Measurements from ENCODE around the gene VEGFA.
"Not testable (repeated sequence)": the region's sequence is repeated elsewhere in the genome, so short reads cannot be mapped to it uniquely, and the experiment has no call there.

VEGFA gene

DNA sequence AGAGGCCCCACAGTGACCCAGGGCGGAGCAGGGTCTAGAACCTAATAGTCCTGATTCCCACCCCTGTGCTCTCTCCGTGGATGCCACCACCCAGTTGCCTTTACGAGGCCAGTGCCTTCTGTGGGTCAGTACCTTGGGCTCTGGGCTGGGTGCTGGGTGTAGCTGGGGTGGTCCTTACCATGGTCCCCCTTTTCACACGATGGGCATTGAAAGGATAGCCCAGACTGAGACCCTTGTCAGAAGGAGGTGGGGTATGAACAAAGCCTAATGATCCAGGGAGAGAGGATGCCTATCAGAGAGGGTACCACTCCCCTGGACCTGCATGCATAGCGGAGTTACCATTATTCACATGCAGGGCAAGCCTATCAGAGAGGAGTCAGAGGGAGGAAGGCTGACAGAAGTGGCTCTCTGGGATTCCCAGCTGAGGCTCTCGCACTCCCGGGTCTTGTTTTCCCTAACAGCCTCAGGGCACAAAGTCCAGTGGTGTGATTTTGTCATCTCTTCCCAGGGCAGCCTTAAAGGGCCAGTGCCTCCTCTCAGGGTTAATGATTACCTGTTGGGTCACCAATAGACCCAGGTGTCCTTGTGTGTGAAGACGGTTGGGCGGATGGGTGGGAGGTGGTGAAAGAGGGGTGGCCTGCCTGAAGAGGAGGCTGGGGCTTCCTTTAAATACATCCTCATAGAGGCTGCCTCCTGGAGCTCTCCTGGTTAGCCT lies 36.2 kb downstream of the VEGFA start:
- no peak for DNase-seq

DNA sequence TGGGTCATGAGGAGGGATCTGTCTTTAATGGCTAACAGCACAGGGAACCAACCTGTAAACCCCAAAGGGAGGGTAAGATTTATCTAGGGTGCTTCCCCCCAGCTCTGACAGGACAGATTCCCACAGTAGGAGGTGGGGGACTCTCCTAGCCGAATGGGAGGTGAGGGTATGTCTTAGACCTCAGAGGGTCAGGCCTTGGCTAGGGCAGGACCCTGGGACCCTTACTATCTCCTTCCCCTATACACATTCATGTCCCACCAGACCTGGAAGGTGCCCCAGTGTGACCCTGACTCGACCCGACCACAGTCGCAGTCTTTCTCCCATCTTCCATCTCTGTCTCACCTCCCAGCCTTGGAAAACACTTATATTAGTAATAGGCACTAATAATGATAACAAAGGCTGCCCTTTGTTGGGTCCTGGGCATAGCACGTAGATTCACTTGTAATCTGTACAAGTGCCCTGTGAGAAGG lies 36.8 kb downstream of the VEGFA start:
- DNase-seq, result no peak

DNA sequence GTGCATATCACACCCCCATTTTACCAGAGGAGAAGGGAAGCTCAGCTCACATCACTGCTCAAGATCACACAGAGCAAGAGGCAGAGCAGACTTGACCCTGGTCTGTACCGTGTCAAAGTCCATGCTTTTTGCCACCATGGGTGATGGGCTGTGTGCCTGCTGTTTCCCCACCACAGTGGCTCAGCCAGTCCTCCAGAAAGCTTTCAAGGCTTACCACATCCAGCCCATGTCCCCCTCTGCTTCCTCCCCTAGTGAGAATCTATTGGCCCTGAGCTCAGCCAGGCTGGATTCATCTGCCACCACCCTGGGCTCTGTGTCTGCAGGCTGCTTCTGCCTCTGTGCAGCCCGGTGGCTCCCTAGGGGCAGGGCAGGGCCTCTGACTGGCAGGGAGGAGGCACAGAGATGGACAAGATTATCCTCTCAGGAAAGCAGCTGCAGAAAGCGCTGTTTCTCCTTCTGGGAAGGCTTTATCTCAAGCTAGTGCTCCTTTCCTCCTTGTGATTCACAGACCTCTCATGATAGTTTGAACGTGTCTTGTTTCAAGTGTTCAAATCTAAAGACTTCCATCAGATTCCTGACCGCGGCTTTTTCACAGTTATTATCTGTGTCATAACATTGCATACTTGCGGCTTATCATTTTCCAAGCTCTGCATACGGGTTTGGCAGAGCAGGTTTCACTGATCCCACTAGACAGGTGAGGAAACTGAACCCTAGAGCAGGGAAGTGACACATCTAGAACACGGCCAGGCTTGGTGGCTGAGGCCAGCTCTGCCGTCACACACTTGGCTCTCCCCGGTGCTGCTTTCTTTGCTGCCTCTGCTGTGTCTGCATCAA lies 37.4 kb downstream of the VEGFA start:
- no peak for DNase-seq

DNA sequence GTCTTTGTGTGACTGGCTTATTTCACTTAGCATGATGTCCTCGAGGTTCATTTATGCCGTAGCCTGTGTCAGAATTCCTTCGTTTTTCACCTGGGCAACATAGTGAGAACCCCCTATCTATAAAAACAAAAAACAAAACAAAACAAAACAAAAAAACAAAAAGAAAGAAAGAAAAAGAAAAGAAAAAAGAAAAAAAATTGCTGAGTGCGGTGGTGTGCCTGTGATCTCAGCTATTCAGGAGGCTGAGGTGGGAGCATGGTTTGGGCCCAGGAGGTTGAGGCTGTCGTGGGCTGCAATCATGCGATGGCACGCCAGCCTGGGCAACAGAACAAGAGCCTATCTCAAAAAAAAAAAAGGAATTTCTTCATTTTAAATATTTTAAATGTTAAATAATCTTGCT lies 38.4 kb downstream of the VEGFA start:
- DNase-seq, result no peak

DNA sequence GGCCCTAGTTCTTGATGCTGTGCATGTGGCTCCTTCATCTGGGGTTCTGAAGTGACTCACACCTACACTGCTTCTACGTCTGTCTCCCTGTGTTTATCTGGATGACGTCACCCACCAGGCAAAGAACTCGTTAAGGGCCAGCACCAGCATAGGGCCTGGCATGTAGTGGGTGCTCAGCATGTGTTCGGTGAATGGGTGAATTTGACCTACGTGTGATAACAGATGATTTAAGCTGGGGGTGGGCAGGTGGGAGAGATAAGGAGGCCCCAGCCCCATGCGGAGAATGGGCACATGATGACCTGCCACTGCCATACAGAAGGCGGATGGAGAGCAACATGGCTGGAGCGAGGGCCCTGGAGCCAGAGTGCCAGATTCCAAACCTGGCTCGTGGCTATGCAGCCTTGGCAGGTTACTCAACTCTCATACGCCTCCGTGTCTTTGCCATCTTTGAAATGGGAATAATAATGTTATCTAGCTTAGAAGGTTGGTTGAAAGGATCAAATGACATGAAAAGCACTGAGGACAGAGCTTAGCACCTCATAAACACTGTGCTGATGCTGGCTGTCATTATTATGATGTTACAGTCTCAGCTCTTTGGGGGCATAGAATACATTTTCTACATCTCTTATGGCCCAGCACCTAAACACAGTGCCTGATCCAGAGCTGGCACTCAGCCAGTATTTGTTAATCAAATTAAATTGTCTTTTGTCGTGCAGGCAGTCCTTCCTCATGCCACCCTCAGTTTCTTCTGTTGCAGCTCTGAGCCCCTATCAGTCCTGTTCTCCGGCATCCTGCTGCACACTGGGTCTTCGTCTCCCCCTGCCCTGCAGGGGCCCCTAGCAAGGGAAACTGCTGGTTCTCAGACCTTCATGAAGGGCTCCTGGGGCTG lies 39.6 kb downstream of the VEGFA start:
- no peak for DNase-seq

DNA sequence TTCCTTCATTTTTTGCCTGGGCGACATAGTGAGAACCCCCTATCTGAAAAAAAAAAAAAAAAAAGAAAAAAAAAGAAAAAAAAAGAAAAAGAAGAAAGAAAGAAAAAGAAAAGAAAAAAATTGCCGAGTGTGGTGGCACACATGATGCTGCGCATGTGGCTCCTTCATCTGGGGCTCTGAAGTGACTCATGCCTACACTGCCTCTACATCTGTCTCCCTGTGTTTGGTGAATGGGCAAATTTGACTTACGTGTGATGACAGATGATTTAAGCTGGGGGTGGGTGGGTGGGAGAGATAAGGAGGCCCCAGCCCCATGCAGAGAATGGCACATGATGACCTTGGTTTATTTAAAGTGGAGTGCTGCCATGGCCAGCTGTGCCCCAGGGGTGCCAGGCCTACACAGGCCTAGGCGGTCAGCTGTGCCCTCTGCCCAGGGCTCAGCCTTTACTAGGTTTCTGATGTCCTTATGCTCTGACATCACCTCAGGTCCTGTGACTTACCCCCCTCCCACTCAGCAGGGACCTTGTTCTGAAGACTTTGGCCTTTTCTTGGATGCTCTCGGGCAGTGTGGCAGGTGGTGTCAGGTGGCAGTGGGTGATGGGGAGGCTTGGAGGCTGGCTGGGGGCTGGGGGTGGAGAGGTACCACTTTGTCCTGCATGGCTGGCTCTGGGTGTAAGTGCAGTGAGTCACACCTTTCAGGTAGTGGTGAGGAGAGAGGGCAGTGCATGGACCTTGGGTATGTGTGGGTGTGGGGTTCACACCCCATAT lies 41.1 kb downstream of the VEGFA start:
- DNase-seq, result no peak

DNA sequence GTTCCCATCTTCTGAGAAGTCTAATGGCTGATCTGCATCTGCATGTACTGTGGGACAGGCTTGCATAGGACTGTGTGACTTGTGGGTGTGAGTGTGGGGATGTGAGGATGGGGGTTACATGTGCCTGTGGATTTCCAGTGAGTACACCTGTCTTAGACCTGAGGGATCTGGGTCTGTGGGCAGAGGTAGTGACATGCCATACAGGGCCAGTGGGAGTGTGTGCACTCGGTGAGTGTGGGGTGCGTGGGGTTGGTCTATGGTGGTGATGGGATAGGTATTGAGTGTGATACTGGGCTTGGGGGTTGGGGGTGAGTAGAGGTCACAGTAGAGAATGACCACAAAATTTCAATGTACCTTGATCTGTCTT lies 41.7 kb downstream of the VEGFA start:
- no peak for DNase-seq

DNA sequence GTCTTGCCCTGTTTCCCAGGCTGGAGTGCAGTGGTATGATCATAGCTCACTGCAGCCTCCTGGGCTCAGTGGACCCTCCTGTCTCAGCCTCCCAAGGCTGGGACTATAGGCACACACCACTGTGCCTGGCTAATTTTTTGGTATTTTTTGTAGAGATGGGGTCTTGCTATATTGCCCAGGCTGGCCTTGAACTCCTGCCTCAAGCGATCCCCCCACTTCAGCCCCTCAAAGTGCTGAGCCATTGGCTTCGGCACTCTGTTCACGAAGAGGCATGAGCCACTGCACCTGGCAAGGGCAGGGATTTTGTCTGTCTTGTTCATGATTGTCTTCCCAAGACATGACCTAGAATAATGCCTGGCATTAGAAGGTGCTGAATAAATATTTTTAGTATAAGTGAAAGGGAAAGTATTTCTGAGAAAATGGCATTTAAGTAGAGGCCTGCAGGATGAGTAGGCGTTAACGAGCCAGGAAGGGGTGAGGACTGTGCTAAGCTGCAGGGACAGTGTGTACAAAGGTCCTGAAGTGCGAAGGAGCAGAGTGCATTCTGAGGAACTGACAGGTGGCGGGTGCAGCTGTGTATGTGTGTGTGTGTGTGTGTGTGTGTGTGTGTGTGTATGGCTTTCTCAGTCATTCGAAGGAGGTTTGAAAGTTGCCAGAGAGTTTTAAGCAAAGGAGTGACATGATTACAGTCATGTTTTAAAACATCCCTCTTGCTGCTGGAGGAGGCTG lies 43.0 kb downstream of the VEGFA start:
- DNase-seq, result no peak

DNA sequence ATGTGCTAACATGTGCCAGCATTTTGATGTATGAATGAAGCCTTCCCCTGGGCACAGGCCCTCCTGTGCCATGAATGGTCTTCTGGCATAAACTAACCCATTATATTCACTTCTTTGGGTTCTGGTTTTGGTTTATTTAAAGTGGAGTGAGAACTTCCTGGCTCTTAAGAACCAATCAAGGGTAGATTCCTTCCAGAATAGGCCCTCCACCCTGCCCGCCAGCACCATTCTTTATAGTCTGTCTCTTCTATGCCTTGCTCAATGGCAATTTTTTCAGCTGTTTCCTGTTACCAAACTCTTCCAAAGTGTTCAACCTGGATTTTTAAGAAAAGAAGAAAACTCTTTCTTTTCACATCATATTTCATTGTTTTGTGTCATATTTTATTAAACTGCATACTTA lies 44.1 kb downstream of the VEGFA start:
- DNase-seq, result no peak

DNA sequence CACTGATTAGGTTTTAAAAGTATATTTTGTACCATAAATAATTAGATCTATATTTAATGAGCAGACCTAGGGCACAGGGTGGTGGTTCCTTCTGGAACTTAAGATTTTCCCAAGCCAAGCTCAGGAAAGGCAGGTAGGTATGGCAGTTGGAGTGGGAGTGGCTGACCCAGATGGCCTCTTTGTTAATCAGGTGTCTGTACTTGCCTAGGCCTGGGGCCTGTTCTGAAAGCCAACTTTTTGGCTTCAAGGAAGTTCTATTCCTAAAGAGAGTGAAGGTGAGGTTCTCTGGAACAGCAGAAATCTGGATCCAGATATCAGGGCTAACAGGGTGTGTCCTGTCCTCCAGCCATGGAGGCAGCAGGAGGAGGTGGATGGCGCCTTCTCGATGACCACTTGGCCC lies 44.9 kb downstream of the VEGFA start:
- no peak for DNase-seq

DNA sequence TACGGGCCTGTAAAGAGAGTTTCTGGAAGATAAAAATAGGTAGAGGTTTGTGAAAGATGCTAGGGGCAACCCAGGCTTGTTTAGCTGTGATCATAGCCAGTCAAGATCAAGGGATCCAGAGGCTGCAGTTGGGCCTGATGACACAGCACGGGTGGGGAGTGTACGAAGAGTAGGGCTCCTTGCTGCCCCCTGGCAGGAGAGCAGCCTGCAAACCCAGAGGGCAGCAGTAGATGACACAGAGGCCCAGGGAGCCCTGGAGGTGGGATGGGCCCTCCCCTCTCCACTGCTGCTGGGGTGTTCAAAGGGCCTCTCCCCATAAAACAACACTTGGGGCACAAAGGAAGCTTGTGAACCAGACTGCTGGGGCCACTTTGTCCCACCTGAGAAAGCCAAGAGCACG lies 47.2 kb downstream of the VEGFA start:
- DNase-seq, result peak in 1 of 2 experiments; percentile 43

DNA sequence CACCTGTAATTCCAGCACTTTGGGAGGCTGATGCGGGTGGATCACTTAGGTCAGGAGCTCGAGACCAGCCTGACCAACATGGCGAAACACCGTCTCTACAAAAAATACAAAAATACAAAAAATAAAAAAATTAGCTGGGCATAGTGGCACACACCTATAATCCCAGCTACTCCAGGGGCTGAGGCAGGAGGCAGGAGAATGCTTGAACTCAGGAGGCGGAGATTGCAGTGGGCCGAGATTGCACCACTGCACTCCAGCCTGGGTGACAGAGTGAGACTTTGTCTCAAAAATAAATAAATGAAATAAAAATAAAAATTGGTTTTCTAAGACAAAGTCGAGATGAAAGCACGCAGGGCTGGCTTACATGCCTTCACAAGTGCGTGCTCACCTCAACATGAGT lies 49.0 kb downstream of the VEGFA start:
- not testable (repeated sequence) for DNase-seq

DNA sequence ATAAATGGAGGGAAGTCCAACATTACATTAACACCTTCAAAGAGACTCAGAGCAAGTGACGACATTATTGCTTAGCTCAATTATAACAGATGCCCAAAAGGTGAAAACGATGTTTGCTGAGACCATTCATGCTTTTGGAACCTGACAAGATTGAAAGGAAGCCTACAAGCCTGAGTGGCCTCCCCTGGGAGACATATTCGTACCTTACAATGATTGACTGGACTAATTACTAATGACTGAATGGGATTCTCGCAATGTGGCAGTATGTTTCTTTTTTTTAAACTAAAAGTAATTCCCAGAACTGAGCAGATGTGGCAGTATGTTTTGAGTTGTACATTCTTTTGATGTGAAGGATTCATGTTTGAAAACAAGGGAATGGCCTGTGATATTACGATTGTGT lies 49.9 kb downstream of the VEGFA start:
- no peak for DNase-seq

DNA sequence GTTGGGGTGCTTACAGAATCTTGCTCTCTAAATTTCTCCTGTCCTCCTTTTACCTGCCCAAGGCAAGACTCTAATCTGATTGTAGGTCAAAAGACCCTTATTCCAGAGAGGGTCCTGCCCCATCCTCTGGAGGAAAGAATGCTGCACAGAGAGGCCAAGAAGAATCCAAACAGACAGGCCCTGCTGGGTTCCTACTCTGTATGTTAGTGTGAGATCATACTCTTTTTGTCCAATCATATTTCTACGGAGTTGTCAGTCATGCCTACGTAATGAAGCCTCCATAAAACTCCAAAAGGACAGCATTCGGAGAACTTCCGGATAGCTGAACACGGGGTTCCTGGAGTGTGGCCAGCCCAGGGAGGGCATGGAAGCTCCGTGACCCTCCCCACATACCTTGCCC lies 50.5 kb downstream of the VEGFA start:
- no peak for DNase-seq

DNA sequence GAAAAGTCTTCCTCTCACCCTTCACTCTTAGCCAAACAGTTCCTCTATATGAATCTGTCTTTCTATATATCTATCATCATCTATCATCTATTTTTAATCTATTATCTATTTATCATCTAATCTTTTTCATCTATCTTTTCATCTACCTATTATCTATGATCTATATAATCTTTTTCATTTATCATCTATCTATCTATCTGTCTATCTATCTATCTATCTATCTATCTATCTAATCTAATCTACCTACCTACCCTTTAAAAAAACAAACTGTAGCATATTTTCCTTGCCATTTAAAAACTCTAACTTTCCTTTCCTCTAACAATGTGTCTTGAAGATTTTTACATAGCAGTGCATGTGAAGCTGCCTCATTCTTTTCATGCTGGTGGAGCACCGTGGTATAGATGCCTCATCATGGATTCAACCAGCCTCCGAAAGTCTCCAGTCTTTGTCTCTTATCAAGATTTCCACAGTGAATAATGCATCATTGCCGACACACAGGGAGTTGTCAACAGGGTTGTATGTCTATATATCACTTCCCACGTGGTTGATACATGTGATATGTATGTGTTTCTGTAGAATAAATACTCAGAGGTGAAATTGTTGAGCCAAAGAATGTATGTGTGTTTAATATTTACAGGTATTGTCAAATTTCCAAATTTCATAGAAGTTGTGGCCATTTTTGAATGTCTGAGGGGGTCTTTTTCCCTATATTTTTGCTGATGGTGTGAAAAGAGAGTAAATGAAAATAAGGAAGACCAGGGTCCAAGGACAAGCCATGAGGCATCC lies 51.3 kb downstream of the VEGFA start:
- DNase-seq, result no peak

DNA sequence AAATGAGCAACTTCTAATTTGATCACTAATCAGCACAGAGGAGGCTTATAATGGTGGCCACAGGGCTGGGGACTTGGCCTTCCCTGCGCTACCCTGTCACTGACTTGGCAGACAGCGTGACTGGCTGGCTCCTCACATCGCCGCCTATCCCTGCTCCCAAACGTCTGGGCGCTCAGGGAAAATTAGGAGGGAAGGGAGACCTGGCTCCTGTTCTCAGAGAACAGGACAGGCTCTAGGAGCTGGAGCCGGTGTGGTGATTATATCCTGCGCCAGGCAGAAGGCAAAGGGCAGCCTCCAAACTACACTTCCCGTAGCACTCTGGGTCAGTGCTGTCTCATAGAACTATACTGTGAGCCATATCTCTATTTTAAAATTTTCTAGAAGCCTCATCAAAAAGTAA lies 53.4 kb downstream of the VEGFA start:
- no peak for DNase-seq

DNA sequence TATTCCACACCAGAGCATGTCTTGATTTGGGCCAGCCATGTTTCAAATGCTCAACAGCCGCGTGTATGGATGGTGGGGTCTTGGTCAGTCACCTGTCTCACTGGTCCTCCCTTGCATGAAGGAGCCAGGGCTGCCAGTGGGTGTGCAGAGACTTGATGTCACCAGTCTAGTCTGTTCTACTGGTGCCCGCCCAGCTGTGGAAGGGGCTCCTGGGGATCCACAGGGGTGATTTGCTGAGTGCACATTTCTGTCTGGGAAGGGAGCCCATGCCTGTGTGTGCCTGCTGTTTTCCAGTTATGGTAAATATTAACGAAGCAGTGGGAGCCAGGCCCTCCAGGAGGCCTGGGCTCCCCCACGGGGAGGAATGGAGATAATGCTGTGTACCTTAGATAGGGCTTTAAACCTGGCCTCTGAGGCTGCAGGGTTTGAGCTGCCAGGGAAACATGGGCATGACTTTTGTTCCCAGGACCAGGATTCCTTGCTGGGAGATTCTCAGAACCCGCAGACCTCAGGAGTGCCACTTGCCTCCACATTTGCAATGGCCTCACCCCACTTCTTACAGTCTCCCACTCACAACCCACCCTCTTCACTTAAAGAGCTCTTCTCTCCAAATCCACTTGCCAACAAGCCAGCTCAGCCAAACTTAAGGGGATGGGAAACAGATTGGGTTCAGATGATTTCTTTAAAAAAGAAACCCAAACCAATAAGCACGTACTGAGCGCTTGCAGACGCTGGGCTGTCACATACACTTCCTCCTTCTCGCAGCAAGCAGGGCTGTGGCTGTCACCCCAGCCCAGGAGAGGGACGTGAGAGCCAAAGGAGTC lies 54.1 kb downstream of the VEGFA start:
- DNase-seq, result no peak

DNA sequence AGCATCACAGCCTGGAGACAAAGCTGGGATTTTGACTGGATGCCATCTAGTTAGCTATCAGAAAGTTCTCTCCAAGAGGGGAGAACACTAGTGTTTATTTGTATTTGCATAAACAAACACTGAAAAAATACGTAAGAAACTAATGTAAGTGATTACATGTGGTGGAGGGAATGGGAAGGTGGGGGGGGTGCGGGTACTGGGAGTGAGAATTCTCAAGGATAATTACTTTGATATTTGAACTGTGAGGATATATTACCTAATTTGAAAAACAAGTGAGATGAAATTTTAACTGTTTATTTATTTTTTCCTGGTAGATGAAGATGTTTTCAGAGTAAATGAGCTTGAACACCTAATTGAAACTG lies 54.7 kb downstream of the VEGFA start:
- no peak for DNase-seq

DNA sequence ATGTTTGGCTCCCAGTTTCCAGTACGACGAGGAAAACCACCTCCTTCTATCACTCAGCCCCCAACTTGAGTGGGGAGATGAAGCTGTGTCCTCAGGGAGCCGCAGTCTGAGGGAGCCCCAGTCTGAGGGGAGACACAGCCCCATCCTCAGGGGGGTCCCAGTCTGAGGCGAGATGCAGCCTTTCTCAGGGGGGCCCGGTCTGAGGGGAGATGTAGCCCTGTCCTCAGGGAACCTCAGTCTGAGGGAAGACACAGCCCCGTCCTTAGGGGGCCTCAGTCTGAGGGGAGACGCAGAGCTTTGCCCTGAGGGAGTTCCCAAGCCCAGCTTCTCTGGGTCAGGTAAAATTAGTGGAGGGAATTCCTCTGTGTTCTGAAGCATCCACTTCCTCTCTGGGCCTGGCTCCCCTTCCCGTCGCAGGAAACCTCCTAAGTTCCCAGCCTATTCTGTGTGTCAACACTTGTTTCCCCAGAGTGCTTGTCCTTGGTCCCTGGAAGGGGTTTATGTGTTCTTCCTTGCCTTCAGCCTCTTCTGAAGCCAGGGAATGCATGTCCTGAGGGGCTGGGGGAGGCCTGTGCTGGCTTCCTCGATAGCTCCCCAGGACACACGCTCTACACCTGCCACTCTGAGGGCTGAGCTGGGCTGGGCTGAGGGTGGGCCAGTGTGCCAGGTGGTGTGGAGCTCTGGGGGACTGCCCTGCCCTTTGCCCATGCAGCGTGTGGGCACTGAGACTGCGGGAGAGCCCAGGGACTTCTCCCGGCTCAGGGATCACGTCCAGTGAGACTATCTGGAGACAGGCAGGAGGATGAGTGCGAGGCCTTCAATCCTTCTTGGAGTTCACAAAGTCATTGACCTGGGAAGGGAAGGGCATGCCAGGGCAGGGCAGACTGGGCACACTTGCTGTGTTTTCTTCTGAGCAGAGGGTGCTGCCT lies 55.4 kb downstream of the VEGFA start:
- DNase-seq, result no peak
